ENCODE data around the gene RARB.
A peak's percentile ranks its signal among the peaks of the same experiment; 100 is the strongest.

The RARB gene

DNA sequence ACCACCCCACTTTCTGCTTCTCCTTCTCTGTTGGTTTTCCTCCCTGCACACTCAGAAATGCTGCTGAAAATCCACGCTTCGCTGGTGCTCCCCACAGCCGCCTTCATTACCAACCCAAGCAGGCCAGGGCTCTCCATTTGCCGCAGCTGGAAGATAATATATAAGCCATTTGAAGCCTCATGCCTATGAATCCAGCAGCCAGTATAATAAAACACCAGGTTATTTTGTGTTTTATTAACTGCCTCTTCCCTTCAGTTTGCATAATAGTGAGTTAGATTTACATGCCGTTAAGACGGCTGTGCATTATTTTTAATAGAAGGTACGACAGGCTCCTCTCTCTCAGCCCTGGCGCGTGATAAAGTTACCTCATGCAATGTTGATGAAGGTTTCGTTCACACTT lies 150.0 kb downstream of the RARB start:
- no peak for DNase-seq (ENCODE audit: low read depth)

DNA sequence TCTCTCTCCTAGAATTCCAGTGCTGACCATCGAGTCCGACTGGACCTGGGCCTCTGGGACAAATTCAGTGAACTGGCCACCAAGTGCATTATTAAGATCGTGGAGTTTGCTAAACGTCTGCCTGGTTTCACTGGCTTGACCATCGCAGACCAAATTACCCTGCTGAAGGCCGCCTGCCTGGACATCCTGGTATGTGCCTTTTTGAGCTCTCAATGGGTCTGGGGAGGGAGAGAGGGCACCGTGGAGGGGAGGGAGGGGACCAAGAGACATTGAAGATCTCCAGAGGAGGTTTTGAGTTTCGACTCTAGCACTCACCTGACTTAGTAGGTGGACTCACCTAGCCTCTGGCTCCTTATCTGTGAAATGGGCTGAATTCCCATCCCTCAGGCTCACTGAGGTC lies 152.5 kb downstream of the RARB start:
- DNase-seq (ENCODE audit: low read depth) = no peak

DNA sequence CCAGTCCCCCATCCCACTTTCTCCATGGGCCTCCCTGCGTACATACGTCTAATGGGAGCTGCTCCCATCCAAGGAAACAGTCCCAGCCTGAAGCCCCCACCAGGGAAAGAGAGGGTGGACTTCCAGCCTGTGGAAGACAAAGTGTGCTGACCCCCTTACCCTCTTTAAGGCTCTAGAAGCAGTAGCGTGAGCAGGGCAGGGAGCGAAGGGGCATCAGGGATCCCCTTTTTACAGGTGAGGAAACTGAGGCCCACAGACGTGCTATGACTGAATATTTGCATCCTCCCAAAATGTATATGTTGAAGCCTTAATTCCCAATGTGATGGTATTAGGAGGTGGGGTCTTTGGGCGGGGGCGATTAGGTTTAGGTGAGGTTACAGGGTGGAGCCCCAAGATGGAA lies 153.3 kb downstream of the RARB start:
- no peak for DNase-seq (ENCODE audit: low read depth)

DNA sequence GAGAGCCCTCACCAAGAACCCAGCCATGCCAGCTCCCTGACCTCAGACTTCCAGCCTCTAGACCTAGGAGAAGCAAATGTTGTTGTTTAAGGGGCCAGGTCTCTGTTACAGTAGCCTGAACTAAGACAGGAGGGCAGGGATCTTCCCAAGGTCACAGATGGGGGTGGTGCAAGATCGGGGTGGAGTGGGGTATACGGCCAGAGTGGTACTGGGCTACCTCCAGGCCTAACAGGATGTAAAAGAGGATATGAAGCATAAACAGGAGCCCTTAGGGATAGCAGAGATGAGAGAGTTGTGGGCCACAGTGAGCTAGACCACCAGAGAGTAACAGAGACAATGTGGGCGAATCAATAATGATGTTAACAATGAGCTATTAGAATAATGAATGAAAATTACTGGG lies 153.8 kb downstream of the RARB start:
- no peak for DNase-seq (ENCODE audit: low read depth)

DNA sequence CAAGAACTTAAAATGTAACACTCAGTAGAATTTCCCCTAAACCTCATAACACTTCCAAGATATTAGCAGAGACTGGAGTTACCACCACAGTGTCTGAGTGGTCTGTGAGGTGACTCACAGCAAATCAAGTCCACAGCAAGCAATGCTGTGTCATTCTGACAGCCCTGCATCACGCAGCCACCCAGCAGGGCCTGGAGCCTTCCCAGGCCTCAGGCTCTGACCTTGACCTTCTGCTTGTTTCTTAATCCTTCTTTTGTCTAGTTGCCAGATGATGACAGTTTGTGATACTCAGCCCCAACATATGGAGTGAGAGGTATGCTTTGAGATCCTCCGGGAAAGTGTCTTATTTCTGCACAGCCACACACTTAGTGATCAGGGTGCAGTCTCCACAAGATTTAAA lies 154.2 kb downstream of the RARB start:
- peak; percentile 92 for DNase-seq (ENCODE audit: low read depth)

DNA sequence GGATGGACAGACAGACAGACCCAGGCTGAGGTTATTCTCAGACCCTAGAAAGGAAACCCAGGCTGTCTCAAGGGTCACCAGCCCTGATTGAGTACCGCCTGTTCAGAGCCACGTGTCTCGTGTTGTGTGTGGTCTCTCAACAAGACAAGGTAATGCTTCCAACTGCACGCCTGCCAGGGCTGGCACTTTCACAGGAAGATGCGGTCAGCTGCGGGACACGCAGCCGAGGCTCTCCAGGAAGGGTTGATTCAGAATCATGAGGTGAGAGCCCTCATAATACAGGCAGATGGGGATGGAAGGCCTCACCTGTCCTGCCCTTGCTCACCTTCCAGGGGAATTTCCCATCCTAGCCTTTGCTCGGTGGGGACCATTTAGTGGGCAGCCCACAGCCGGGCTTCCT lies 155.3 kb downstream of the RARB start:
- no peak for DNase-seq (ENCODE audit: low read depth)

DNA sequence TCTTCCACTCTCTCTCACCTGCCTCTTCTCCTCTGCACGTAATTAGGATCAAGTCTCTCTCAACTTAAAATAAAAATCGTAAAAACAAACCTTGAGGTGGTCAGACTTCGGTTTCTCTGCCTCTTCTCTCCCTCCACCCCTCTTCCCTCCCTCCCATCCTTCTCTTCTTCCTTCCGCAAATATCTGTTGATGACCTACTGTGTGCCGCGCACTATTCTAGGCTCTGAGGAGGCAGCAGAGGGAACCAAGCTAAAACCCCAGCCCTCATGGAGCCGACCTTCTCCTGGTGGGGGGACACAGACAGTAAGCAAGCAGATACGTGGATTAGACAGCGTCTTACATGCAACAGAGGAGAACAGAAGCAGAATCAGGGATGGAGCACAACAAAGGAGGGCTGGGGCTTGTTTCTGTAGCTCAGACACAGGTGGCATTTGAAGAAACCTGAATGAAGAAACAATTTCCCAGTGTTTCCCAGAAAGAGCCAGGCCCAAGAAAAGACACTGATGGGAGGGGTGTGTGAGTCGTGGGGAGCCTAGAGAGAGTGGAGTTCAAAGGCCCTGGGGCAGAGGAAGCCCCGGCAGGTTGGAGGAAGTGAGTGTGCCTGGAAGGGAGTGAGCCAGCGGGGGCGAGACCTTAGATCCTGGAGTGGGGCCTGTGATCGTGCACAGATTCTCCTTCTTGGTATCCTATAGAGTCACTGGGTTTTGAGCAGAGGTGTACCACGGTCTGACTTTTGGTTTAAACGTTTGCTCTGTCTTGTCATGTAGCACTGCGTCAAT lies 156.1 kb downstream of the RARB start:
- DNase-seq (ENCODE audit: low read depth) = no peak

DNA sequence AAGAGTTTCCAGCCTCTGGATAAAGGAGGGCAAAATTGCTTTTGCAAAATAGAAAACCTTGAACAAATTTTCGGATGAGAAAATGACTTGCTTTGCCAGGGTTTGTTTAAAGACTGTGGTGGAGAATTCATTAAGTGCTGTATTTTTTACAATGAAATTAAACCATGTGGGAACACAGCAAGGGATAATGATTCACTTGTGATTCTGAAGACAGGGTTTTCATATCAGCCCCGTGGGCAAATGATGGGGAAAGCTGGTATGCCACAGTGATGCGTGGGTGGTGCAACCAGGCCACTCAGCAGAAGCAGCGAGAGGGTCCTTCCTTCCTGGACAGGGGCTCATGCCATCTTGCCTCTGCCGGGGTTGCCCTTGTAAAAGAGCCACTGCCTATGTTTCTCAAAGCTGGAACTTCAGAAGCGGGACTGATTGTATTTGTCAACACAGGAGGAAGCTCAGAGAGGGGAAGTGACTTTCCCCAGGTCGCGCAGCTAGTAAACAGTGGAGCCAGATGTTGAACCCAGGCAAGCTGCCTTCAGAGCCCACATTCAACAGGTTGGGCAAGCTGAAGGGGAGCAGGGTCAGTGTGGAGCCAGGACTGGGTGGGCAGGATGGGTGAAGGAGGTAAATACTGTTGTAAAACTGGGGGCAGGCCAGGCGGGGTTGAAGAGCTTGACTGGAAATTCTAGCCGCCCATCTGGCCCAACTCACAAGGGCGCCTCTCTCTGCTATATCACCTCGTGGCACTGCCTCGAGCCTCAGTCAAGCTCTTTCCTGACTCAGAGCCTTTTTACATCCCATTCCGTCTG lies 157.5 kb downstream of the RARB start:
- peak; percentile 50 for DNase-seq (ENCODE audit: low read depth)

DNA sequence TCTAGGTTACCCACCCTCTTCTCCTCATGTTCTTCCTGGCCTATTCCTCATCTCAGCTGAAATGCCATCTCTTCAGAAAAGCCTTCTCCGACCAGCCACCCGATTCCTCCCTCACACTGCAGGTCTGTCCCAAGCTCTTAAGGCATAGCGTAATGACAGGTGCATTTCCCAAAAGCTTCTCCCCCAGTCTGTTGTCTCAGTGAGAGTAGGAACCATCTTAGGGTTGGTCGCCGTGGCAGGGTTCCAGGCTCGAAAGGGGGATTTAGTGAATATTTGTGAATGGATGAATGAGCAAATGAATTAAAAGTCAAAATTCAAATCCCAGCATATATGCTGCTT lies 158.1 kb downstream of the RARB start:
- DNase-seq (ENCODE audit: low read depth) = no peak

DNA sequence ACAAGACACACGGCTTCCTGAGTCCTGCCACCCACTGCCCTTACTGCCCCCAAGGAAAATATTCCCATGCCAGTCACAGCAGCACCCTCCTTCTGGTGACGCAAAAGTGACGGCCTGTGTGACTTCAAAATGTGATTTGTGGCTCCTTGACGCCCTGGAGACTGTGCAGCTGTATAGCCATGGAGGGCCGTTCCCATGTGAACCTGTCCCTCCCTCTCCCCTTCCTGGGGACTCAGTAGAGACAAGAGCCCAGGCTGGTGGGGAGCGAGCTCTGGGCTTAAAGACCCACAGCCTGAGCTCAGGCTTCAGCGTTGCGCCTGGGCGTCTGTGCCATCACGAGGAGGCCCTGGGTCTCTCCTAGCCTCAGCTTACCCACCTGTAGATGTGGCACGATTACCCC lies 158.5 kb downstream of the RARB start:
- no peak for DNase-seq (ENCODE audit: low read depth)

DNA sequence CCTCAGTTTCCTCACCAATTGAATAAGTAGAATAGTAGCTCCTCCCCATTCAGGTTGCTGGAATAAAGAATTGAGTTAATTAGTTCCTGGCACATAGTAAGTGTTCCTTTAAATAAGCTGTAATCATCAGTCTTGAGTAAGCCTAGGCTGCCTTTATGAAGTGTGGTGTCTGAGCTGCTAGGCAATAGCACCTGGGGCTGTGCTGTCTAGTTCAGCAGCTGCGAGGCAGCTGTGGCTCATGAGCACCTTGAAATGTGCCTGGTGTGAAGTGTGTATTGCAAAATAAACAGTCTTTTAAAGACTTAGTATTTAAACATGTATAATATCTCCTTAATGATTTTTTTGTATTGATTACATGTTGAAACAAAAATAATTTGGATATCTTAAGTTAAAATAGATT lies 159.0 kb downstream of the RARB start:
- peak; percentile 24 for DNase-seq (ENCODE audit: low read depth)

DNA sequence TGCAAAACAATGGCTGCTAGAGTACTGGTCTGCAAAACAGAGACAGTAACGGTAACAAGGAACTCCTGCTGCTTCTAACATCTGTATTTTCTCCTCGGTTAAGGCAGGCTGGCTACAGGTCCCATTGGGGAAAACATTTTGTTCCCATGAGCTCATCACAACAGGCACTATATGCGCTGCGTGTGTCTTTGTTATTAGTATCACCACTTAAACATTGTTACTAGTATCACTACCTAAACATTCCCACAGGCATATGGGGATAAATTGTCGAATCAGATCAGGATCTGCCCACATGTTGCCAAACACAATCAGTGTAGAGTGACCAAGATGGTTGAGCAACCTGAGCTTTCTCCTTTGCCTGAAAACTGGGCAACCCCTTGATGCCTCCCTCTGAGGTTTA lies 159.5 kb downstream of the RARB start:
- peak; percentile 72 for DNase-seq (ENCODE audit: low read depth)

DNA sequence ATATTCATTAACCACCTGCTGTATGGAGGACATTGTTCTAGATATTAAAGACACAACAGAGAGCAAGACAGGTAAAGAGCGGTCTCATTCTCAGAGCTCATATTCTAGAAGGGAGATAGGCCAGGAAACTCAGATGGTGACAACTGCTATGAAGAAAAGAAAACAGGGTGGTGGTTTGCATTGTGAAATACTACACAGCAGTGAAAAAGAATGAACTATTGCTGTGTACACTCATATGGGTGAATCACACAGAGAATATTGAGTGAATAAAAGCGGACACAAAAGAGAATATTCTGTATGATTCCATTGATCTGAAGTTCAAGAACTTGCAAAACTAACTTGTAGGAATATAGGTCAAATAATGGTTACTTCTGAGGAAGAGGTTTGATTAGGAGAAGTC lies 159.9 kb downstream of the RARB start:
- no peak for DNase-seq (ENCODE audit: low read depth)

DNA sequence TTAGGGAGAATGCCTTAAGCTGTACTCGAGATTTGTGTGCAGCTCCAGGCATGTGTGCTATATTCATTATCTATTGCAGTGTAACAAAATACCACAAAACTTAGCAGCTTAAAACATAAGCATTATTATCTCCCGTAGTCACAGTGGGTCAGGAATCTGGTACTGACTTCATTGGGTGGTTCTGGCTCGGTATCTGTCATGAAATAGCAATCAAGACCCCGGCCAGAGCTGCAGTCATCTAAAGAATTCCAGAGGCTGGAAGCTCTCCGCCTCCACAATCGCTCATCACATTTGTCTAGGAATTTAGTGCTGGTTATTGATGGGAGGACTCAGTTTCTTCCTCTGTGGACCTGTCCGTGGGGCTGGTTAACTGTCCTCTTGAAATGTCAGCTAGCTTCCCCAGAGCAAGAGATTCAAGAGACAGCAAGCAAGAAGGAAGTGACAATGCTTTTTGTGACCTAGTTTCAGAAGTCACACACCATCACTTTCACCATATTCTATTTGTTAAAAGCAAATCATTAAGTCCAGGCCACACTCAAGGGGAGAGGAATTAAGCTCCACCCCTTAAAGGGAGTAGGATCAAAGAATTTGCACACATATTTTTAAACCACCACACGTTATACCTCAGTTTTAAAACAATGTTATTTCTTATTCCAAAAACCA lies 160.5 kb downstream of the RARB start:
- peak; percentile 24 for DNase-seq (ENCODE audit: low read depth)

DNA sequence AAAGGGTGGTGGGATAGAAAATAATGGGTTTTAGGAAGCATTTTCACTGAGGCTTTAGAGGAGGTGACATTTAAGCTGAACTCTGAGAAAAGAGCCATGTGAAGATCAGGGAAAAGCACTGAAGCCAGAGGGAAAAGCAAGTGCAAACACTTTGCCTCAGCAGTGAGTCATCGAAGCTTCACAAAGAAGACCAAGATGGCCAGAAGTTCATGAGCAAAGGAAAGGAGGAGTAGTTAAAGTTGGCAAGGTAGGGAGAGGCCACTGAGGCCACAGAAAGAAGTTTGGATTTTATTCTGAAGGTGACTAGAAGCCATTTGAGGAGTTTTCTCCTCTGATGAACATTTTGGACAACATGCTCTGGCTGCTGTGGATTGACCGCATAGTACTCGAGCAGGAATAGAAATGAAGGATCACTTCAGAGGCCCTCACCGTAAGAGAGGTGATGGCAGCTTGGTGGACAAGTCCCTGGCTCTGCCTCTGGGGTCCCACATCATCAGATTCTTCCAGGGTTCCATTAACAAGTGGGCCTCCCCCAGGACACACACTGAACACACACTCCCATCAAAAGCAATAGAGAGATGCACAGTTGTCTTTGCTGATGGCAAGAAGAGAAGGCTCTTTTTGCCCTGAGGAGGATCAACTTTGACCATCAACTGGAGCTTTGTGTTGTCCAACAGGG lies 161.2 kb downstream of the RARB start:
- DNase-seq (ENCODE audit: low read depth) = no peak

DNA sequence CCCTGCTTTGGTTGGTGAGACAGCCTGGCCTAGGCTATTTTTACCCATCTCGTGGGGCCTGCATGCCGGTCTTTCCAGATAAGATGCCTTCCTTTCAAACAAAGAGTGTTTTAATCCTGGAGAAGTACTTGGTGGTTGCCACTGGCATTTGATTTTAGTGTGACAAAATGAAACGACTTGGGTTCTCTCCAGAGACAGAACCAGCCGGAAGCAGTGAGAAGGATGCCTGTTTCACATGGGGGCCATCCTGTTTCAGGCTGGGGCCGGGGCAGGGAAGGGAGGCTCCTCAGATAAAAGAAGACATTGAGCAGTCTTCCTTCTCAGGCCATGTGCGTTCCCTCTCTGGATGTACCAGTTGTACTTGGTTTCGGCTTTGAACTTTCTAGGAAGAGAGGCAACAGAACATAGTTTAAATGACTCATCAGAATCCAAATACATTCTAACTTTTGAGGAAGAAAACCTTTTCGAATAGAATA lies 161.8 kb downstream of the RARB start:
- DNase-seq (ENCODE audit: low read depth) = peak; percentile 71

DNA sequence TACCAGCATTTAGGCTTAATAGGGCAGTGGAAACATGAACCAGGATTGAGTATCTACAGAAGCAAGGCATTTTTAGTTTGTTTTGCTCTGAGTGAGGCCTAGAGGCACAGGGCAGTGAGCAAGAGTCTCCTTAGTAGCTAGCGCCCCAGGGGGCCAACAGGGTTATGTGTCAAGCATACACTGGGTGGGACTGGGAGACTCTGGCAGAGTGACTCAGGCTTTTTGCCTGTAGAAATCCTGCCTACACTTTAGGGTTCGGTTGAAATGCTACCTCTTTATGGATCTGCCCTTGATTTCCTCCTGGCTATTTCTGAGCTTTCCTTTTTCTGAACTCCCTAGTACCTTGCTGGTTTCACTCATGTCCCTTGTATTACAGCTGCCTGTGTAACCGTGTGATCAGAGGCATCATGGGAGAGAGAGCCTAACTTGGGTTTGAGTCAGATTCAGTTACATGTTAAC lies 164.5 kb downstream of the RARB start:
- DNase-seq (ENCODE audit: low read depth) = peak; percentile 86

DNA sequence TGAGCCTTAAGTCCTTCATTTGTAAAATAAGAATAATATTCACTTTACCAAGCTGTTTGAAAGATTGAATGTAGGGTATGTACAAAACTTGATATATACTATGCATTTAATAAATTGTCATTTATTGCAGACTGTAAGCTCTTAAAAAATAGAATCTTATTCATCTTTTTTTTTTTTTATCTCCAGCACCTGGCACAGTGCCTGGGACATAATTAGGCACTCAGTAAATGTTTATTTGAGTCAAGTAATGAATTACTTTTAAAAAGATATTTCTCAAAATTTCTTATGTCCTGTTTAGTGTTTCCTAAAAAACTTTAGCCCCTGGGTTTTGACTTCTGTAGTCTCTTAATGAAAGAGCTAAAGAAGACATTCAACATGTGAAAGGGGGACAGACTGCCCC lies 164.9 kb downstream of the RARB start:
- no peak for DNase-seq (ENCODE audit: low read depth)

DNA sequence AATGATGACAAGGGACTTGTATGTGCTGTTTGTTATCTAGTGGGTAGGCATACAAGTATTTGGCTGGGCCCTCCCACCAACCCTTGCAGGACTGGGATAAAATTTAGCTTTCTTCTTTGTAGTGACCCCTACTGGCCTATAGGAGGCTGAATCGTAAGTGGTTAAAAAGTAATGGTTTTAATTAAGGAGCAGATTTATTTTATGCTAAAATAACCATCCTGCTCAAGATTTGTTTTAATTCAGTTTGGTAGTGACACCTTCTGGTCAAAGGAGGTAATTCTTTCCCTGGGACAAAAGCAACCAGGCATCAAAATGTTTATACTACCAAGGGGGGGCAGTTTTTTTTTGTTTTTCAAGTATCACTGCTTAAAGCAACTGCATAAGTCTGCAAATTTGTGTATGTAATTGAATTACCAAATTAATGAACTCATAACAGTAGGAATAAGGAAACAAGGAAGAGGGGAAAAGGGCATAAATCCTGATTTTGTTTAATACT lies 166.0 kb downstream of the RARB start:
- DNase-seq (ENCODE audit: low read depth) = peak; percentile 78

DNA sequence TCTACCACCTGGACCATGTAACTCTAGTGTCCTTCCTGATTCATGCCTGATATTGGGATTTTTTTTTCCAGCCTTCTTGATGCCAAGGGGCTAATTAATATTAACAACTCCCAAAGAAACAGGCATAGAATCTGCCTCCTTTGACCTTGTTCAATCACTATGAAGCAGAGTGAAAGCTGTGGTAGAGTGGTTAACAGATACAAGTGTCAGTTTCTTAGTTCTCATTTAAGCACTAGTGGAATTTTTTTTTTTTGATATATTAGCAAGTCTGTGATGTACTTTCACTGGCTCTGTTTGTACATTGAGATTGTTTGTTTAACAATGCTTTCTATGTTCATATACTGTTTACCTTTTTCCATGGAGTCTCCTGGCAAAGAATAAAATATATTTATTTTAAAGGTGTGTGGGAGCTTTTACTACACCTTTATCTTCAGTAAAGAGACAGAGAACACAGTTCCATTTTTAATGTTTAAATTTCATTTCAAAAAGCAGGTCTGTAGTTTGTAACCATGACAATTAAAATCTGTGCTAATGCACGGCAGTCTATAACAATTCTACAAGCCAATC lies 169.6 kb downstream of the RARB start:
- DNase-seq (ENCODE audit: low read depth) = no peak

DNA sequence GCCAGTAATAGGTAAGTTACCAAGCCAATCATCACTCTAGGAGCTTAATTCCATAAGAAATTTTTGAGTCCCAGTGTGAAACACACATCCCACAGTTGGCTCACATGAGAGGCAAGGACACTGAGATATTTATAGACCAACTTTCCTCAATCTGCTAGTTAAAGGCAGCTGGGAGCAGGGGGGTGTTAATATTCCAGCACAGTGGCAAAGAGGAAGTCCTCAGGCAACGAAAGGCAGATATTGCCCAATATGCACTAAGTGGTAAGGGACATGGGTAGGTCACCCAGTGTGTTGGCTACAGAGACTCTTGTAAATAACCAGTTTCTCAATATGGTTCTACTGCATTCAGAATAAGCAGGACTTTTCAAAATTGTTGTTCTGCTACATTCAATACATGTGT lies 175.6 kb downstream of the RARB start:
- peak; percentile 24 for DNase-seq (ENCODE audit: low read depth)

Measured in amniotic epithelial cell (primary cell).